Non-pigmented ciliary epithelial cell (primary cell): ENCODE data around the gene TCEAL1.
"Not testable (repeated sequence)": the region's sequence is repeated elsewhere in the genome, so short reads cannot be mapped to it uniquely, and the experiment has no call there.

Experiments used
- DNase-seq: peaks from one replicate; pipeline ENCODE4 v3.0.0-alpha.2; 2010; ENCODE audit warnings: low read depth

The TCEAL1 gene

DNA sequence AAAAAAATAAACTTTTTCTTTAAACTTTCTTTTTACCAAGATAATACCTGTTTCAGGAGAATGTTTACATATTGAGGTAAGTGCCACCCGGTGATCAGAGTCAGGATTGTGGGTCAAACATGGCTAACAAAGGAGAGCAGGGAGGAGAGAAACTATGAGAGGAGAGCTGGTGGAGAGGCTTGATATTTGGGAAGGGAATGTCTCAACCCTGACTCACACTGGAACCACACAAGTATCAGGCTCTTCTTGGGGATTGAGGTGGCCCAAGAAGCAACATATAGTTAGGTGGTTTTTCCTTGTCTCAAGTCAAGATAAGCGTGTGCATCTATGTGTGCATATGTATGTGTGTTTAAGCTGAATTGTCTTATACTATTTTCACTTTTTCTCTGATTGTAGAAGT lies 6.7 kb downstream of the TCEAL1 start:
- no peak for DNase-seq

DNA sequence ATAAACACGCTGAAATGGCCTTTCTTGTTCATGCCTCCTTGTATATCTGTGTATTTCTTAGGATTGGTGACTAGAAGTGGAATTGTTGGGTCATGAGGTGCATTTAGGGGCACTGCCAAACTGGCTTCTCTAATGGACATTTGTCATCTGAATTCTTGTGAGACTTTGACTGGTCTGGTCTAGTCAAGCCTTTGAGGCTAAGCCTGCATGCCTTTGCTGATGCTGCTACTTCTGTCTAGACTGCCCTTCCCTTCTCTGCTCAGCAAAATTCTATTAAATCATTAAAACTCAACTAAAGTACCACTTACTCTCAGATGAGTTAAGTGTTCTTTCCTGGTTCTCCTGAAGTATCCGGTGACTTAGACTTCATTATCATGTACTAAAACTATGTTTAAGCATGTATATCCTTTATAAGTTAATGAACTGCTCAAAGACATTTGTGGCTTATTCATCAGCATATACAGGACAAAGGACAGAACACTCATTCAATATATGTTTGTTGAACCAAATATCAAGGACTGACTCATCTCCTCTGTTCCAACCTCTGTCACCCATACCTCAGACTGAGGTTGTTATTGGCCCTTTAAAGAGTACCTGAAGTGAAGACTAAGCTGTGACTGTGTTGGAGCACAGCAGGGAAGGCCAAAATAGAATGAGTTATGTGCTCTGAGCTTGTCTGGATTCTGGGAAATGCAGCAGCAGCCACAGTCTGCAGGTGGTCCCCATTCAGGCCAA lies 9.0 kb downstream of the TCEAL1 start:
- DNase-seq, result no peak

DNA sequence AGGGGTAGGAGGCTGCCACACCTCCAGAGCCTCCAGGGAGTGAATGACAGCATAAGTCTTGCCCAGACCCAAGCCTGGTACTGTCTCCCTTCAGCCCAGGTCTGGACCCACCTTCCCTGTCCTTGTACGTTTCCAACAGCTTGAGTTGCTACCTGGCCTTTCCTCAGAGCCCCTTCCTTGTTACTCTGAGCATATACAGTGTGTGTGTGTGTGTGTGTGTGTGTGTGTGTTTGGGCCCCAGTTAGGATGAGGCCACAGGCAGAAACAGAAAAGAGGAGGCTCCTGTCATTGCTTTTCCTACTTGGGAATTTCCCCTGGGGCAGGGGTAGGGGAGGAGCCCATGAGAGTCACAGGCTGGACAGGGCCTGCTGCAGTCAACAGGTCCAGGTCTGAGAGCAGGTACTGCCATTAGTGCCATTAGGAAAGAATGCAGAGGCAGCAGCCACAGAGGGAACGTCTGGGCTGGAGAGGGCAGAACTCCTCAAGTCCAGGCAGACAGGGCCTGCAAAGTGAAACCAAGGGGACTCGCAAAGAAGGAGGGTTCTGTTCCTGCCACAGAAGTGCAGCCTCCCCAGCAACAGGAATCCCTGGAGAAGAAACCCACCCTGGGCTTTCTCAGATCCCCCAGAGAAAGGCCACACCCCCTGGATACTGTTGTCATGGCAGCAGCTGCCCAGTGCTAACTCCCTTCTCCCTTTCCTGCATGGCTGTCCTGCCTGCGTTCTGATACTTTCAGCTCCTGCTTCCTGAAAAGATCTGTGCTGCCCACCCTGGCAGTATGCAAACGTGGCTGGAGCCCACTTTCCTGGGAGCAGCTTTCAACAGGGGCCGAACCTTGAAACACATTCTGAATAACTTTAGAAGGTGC lies 9.9 kb downstream of the TCEAL1 start:
- not testable (repeated sequence) for DNase-seq

DNA sequence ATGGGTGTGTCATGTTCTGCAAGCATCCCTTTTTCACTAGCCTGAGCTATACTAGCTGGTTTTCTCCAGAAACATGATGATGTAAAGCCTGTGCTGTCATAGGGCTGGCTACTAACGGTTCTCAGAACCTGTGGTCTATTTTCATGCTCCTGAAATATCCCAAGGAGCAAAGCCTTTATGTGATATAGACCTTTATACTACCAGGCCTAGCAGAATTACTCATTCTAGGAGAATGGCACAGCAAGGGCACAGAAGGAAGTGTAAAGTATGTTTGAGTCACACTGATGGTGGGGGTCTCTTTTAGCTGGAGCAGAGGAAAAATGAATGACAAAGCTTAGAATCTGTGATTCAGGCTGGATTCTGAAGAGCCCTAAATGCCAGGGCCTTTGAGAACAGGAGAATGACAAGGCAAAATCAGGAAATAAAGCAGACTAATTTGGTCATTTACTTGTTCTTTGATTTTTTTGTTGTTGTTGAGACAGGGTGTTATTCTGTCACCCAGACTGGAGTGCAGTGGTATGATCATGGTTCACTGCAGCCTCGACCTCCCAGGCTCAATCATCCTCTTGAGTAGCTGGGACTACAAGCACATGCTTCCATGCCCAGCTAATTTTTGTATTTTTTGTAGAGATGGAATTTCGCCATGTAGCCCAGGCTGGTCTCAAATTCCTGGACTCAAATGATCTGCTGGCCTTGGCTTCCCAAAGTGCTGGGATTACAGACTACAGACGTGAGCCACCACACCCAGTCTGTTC lies 11.8 kb downstream of the TCEAL1 start:
- DNase-seq, result no peak

DNA sequence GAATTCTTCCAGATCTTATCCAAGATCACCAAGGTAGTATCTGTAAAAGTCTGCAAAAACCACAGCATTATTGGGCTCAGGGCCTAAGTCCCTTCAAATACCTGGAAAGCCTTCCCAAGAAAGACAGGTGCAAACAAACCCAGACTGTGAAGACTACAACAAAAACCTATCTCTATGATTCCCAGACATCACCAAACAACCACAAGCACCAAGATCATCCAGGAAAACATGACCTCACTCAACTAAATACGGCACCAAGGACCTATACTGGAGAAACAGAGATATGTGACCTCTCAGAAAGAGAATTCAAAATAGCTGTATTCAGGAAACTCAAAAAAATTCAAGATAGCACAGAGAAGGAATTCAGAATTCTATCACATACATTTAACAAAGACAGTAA lies 15.3 kb downstream of the TCEAL1 start:
- no peak for DNase-seq

DNA sequence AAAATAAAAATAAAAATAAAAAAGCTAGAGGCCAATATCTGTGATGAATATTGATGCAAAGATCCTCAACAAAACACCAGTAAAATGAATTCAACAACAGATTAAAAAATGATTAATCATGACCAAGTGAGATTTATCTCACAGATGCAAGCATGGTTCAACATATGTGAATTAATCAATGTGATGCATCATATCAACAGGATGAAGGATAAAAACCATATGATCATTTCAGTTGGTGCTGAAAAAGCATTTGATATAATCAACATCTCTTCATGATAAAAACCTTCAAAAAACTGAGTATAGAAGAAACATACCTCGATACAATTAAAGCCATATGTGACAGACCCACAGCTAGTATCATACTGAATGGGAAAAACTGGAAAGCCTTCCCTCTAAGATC lies 18.9 kb downstream of the TCEAL1 start:
- no peak for DNase-seq

DNA sequence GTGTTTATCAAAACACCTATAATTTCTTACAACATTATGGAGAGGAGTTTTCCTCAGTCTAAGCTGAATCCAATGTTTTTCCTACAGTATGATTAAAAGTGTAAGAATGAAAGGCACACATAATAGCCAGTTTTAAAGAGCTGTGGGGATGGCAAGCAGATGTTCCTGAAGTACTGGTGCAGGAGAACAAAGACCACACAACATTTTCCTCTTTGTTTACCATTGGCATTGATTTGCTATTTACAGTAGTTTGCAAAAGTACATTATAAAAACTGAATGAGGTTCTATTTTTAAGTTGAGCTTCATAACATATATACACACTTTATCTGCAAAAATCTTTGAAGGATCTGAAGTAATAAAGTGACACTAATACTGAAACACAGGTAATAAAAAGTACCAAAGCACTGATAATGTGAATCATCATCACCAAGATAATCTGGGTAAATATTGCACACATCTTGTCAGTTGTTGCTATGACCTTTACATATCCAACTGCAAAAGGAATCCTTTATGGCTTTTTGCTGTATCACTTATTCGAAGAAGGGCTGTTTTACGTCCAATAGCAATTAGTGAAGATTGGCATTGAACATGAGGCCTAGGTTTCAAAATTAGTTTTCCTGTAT lies 22.5 kb downstream of the TCEAL1 start:
- no peak for DNase-seq

DNA sequence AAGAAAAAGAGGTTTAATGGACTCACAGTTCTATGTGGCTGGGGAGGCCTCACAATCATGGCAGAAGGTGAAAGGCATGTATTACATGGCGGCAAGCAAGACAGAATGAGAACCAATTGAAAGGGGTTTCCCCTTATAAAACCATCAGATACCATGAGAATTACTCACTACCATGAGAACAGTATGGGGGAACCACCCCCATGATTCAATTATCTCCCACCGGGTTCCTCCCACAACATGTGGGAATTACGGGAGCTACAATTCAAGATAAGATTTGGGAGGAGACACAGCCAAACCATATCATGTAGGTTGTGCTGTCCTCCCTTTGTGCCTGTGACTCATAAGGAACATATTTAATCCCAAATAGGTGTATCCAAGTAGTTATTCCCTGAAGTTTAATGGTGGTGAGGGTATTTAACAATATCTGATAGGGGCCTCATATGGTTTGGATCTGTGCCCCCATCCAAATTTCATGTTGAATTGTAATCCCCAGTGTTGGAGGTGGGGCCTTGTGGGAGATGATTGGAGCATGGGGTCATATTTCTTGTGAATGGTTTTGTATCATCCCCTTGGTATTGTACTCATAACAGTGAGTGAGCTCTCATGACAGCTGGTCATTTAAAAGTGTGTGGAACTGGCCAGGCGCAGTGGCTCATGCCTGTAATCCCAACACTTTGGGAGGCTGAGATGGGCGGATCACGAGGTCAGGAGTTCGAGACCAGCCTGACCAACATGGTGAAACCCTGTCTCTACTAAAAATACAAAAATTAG lies 26.6 kb downstream of the TCEAL1 start:
- DNase-seq, result not testable (repeated sequence)

DNA sequence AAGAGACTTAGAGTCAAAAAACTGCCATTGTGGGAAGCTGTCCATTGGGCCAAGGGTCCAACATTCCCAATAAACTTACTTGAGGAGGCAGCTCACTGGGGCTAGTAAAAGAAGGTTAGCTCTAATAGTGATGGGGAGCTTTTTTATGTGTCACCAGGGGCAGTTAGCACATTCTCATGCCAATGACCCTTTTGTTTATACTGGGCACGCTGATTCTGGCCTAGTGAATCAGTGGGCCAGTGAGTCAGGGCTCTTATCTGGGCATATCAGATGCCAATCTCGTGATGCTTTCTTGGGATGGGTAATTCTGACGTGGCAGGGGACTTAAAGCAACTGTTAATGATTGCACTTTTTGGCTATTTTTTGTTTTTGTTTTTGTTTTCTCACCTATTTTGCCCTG lies 27.8 kb downstream of the TCEAL1 start:
- no peak for DNase-seq

DNA sequence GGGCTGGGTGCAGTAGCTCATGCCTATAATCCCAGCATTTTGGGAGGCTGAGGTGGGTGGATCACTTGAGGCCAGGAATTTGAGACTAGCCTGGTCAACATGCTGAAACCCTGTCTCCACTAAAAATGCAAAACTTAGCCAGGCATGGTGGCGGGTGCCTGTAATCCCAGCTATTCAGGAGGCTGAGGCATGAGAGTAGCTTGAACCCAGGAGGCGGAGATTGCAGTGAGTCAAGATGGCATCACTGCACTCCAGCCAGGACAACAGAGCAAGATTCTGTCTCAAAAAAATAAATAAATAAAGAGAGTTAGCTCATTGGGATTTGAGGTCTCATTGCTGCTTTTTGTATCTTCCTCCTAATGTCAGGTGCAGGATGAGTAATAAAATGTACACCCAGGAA lies 28.3 kb downstream of the TCEAL1 start:
- DNase-seq, result not testable (repeated sequence)

DNA sequence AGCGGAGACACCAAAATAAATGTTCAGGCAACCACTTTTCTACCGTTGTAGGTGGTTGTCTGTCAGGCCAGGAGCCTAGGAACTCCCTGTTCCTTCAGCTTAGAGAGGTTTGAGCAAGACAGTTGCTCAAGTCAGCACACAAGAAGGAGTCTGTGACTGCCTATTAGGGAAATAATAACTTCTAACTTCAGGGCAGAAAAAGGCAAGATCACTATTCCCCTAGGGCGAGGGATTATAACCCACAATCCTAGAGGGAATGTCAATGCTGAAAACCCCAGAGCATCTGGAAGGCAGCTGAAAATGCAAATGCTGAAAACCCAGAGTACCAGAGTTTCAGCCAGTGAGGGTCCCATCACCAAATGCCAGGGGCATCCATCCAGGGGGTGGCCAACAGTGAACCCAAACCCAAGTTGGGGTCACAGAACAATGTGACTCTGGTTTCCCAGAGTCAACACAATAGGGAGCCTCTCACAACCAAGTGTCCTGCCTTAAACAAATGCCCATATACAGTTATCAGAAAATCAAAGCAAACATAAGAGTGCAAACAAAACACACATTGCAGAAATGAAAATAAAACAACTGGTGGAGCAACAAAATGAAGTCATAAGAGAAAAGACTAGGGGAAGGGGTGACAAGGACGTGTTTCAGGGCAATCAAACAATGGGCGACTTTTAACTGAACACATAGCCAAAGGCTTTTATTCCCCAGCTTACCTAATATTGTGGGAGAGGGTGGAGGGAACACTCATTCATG lies 30.1 kb downstream of the TCEAL1 start:
- DNase-seq, result no peak

DNA sequence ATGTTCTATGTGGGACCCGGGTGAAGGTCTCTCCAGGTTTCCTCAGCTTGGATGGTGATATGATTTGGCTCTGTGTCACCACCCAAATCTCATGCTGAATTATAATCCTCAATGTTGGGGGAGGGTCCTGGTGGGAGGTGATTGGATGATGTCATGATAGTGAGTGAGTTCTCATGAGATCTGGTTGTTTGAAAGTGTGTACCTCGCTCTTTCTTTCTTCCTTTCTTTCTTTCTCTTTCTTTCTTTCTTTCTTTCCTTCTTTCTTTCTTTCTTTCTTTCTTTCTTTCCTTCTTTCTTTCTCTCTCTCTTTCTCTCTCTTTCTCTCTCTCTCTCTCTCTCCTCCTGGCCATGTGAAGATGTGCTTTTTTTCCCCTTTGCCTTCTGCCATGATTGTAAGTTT lies 30.7 kb downstream of the TCEAL1 start:
- not testable (repeated sequence) for DNase-seq

DNA sequence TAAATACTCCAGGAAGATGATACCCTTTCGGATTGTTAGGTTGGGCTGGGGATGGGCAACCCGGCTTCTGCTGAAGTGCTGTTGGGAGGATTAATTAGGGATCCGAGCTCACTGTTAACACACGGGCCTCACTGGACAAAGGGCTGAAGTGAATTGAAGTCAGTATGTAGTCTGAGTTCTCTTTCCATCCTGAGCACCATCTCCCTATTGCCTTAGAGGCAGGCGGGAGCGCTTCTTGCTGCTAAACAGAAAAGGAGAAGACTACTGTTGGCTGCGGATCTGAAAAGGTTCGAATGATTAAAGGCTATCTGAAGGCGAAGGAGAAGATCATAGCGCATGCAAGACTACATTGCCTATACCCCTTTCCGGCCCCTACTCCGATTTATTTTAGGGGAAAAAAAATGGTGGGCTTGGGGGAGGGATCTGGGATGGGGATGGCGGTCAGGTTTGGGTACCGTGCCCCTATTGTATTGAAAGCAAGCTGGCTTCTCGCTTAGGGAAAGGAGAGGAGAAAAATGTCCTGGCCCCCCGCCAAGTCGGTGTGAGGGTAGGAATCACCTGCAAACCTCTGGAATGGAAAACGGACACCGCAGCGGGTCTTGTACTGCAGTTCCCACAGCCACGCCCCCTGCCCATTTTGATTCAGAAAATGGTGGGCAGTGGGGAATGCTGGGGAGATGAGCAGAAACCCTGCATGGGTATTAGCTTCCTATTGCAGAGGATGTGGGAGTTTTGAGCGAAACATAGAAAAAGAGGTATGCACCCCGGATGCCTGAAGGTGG lies 35.4 kb downstream of the TCEAL1 start:
- DNase-seq, result no peak

DNA sequence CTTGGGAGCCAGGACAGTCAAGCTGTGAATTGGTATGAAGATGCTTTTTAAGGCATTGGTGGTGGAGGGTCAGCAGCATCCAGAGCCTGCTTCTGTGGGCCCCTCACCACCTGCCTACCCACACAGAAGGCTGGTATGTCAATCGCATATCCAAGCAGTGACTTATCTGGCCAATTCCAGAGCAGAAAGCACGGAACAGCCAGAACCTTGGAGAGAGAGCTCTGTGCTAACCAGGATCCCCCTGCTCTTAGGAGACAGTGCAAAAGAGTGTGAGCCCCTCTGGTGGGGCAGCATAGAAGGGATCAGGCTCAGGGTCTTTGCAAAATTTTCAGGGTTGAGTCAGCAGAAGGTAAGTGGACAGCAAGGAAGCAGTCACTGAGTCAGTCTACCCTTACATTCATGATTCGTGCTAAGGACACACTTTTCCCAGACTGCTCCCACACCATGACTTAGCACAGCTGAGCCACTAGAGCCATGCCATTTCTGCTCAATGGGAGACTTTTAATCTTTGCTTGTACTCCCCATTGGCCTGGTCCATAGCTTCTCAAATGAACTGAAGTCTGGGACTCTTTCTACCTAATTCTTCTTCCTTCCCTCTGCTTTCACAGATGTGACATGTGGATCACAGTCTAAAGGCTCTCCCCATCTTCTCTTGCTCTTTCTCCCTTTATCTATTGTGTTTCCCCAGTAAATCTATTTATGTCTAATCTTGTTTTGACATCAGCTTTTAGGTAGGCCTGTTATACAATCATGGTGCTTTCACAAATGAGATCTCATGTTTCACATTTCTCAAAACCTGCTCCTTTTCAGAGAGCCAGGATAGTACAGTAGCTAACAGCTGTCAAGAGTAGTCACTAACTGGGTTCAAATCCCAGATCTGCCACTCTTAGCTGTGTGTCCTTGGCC lies 37.7 kb downstream of the TCEAL1 start:
- no peak for DNase-seq

DNA sequence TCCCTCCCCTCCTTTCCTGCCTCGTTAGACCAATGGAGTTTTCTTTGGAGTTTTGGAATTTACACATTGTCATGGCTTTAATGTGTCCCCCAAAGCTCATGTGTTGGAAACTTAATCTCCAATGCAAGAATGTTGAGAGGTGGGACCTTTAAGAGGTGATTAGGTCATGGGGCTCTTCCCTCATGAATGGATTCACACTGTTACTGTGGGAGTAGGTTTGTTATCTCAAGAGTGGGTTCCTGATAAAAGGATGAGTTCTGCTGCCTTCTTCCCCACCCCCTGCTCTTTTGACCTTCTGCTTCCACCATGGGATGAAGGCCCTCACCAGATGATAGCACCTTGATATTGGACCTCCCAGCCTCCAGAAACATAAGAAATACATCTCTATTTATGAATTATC lies 41.0 kb downstream of the TCEAL1 start:
- no peak for DNase-seq

DNA sequence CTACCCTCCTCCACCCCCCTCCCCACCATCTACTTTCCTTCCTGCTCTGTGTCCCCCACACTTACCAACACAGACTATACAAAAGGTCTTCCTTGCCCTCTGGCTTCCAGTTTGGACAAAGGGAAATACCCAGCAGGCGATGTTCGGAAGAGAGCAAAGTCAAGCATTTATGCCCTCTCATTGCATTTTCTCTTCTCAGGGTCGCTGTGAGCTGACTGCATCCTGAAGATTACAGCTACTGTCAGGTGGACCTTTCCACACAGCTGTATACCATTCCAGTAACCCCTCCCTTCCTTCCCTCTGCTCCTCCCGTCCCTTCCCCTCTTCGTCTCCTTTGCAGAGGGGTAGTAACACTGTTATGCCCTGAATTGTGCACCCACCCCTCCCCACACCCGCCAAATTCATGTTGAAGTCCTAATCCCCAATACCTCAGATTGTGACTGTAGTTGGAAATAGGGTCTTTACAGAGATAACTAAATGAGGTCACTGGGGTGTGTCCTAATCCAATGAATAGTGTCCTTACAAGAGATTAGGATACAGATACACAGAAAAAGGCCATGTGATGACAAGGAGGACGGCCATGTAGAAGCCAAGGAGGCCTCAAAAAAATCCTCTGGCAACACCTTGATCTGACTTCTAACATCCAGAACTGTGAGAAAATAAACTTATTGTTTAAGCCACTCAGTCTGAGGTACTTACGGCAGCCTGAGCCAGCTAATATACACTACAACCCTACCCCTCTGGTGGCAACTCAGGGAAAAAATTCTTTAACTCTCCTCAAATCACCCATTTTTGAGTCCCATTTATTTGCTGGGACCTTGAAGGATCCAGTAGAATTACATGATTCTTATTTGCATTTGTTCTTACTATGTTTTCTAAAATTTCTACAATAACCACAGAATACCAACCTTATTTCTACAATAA lies 46.0 kb downstream of the TCEAL1 start:
- no peak for DNase-seq

DNA sequence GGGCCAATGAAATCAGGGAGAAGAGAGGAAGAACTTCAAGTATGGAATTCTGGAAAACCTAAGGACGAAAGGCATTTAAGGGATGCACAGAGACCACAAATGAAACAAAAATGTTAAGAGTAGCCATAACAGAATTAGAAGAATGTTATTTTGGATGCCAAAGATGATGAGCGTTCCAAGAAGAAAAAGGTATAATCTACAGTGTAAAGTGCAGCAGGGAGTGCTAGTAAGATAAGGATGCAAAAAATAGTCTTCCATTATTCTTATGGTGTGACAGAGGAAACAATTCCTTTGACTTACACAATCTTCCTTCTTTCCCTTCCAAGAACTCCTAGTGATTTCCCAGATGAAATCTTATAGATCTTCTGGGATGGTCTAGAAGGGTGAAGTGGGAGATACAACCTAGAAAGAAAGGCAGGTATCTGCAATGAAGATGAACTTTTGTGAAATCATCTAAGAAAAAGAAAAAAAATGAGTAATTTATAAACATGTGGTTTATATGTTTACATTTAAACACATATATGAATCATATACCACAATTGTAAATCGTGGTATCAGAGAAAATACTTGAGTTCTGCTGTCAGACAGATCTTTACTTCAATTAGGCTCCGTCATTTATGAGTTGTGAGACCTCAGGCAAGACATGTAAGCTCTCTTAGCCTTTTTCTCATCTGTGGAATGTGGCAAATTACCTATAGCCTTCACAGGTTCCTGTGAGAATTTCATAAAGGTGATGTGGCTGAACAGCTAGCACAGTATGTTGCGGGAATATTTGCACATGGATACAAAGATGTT lies 49.6 kb downstream of the TCEAL1 start:
- DNase-seq, result no peak
